COLO668 (cell line): Measurements from ENCODE around the gene CPM.
"Not testable (repeated sequence)": the region's sequence is repeated elsewhere in the genome, so short reads cannot be mapped to it uniquely, and the experiment has no call there.

Source experiments
- DNase-seq: peaks from one replicate; lab custom pipeline; 2025; ENCODE audit not compliant: unreplicated experiment; lab: John Stamatoyannopoulos, UW

CPM gene

DNA sequence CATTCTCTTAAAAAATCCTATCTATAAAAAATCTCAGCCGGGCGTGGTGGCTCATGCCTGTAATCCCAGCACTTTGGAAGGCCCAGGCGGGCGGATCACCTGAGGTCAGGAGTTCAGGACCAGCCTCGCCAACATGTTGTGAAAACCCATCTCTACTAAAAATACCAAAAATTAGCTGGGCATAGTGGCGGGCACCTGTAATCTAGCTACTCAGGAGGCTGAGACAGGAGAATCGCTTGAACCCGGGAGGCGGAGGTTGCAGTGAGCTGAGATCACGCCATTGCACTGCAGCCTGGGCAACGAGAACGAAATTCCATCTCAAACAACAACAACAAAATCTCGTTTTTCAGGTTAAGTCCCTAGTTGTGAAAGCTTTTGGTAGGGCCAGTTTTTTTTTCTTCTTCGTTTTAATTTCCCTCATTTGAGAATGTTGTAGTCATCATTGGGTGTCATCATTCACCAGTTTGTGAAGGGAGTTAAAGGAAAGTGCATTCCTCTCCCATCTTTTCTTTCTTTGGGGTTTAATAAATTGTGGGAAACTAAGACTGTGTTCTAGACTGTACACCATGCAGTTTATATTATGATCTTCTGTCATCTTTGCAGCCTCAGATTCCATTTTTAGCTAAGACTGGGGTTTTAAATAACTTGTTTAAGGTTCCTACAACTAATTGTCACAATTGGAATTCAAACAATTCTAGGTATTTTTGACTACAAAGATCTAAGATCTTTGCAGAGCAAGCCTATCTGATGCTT, 101.0 kb downstream of the CPM start:
- no peak for DNase-seq

DNA sequence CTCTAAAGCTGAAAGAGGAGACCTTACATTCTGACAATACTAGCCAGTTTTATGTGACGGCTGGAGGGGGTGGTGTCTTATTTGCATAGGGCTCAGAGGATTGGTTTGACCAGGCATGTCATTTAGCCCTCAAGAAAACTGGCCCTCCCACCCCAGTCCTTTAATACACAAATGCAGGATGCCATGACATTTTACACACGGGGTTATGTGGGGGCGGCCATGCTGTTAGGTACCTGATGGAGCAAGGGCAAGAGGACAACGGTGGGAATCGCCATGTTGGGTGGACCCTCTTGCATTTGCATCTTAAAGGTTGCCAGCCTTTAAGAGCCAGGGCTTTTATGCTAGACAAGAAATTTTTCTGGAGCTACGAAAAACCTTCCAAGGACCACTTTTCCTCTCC, 101.7 kb downstream of the CPM start:
- DNase-seq, result no peak

DNA sequence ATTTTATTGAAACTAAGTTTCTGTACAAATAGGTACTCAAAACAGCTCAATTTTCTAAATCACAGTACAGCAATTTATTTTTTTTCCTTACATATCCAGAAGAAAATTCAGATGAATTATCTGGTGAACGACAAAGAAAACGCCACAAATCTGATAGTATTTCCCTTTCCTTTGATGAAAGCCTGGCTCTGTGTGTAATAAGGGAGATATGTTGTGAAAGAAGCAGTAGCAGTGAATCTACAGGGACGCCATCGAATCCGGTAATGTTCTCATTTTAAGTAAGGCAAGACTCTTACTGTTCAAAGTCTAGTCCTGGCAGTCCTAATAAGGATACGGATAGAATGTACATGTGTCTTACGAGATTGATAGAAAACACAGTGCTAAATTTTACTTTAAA, 104.3 kb downstream of the CPM start:
- DNase-seq, result no peak

DNA sequence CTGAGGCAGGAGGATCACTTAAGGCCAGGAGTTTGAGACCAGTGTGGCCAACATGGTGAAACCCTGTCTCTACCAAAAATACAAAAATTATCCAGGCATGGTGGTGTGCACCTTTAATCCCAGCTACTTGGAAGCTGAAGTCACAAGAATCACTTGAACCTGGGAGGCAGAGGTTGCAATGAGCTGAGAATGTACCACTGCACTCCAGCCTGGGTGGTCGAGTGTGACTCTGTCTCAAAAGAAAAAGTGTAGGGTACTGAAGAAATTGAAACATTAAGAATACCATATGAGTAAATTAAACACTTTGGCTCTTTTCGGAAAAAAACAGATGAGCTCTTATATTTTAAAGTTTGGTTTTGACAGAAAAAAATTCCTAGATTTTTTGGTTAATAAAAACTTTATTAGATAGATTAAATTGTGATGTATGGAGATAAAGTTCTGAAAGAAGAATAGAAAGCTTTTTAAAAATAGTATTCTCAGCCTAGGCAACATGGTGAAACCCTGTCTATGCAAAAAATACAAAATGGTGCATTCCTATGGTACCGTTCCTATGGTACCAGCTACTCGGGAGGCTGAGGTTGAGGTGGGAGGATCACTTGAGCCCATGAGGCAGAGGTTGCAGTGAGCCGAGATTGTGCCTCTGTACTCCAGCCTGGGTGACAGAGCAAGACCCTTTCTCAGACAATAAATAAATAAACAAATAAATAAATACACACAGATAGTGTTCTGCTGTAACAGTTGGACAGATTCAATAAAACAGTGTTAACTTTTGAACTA, 104.9 kb downstream of the CPM start:
- DNase-seq, result no peak

- no peak for DNase-seq
Observed at GRCh38 chr12:68825569-68826217, 107.3 kb downstream of the CPM start.

GRCh38 chr12:68824597-68825250, 108.2 kb downstream of the CPM start:
- DNase-seq, result no peak

DNA sequence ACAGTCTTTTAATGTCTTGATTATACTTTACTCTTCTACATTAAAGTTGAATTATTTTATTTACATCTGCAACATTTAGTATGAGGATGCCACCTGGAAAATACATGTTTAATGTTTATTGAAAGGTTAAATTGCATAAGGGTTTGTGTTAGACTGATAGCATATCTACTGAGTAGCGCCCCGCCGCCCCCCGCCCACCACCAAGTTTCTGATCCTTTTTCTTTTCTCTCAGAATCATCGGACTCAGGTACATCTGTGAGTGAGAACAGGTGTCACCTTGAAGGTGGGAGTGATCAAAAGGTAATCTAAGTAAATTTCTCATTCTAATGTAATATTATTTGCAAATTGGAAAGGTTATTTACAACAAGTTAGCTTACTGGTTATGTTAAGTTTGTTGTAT, 108.8 kb downstream of the CPM start:
- DNase-seq, result no peak

GRCh38 chr12:68823696-68824095, 109.3 kb downstream of the CPM start:
- DNase-seq, result no peak

GRCh38 chr12:68821357-68822188, 111.4 kb downstream of the CPM start:
- DNase-seq, result no peak

DNA sequence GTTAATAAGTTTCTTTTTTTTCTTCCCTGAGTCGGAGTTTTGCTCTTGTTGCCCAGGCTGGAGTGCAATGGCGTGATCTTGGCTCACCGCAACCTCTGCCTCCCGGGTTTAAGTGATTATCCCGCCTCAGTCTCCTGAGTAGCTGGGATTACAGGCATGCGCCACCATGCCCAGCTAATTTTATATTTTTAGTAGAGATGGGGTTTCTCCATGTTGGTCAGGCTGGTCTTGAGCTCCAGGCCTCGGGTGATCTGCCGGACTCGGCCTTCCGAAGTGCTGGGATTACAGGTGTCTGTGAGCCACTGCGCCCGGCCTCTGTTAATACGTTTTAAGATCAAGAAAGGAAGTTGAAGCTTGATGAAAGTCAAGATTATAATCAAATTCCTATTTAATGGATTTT, 113.5 kb downstream of the CPM start:
- DNase-seq, result not testable (repeated sequence)

GRCh38 chr12:68815928-68816800, 116.8 kb downstream of the CPM start:
- no peak for DNase-seq

- DNase-seq, result no peak
Observed at GRCh38 chr12:68815232-68815927, 117.6 kb downstream of the CPM start.

- no peak for DNase-seq
Observed at GRCh38 chr12:68814490-68815231, 118.3 kb downstream of the CPM start.

DNA sequence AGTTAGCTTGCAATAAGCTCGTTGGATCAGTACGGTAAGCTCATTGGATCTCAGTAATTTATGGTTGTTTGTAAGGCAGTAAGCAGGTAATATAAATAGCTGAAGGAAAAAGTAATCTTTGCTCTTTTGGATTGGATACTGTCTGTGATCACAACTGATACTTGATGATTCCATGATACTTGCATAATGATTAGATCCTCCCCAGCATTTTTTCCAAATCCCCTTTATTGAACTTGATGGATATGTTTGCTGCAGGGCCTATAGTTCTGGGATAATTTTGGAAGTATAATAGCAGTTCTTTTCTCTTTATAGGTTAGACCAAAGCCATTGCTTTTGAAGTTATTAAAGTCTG, 119.8 kb downstream of the CPM start:
- no peak for DNase-seq

- no peak for DNase-seq
Observed at GRCh38 chr12:68812553-68813241, 120.3 kb downstream of the CPM start.

DNA sequence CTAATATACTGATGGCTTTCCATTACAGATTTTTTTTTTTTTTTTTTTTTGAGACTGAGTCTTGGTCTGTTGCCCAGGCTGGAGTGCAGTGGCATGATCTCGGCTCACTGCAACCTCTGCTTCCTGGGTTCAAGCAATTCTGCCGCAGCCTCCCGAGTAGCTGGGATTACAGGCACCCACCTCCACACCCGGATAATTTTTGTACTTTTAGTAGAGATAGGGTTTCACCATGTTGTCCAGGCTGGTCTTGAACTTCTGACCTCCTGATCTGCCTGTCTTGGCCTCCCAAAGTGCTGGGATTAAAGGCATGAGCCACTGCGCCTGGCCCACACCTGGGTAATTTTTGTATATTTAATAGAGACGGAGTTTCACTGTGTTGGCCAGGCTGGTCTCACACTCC, 121.4 kb downstream of the CPM start:
- DNase-seq, result not testable (repeated sequence)

GRCh38 chr12:68810027-68810389, 123.0 kb downstream of the CPM start:
- not testable (repeated sequence) for DNase-seq
